ENCODE results near the gene SFSWAP.
"Not testable (repeated sequence)": the region's sequence is repeated elsewhere in the genome, so short reads cannot be mapped to it uniquely, and the experiment has no call there.

SFSWAP gene

GRCh38 chr12:131680392-131681256 is 30.3 kb upstream of the SFSWAP start:
- DNase-seq: not testable (repeated sequence)

GRCh38 chr12:131681257-131681620 is 29.7 kb upstream of the SFSWAP start:
- no peak for DNase-seq

- peak; percentile 34 to 40 for DNase-seq
These were observed 29.0 kb upstream of the SFSWAP start for GRCh38 chr12:131681746-131682509.

GRCh38 chr12:131682510-131682895 is 28.4 kb upstream of the SFSWAP start:
- no peak for DNase-seq

- DNase-seq: no peak
These were observed 27.4 kb upstream of the SFSWAP start for GRCh38 chr12:131683266-131684014.

- DNase-seq: no peak
These were observed 26.7 kb upstream of the SFSWAP start for GRCh38 chr12:131684015-131684725.

- DNase-seq: no peak
These were observed 23.4 kb upstream of the SFSWAP start for GRCh38 chr12:131687346-131688125.

- DNase-seq: no peak
These were observed 22.6 kb upstream of the SFSWAP start for GRCh38 chr12:131688131-131688844.

GRCh38 chr12:131688845-131689154 is 22.1 kb upstream of the SFSWAP start:
- DNase-seq: no peak

GRCh38 chr12:131690320-131690719 is 20.6 kb upstream of the SFSWAP start:
- DNase-seq: no peak

- DNase-seq: no peak
These were observed 18.5 kb upstream of the SFSWAP start for GRCh38 chr12:131692431-131692830.

- no peak for DNase-seq
These were observed 17.7 kb upstream of the SFSWAP start for GRCh38 chr12:131693149-131693548.

GRCh38 chr12:131694116-131694838 is 16.6 kb upstream of the SFSWAP start:
- DNase-seq: no peak

GRCh38 chr12:131695968-131696367 is 14.9 kb upstream of the SFSWAP start:
- no peak for DNase-seq

GRCh38 chr12:131698286-131698685 is 12.6 kb upstream of the SFSWAP start:
- no peak for DNase-seq

- no peak for DNase-seq
These were observed 11.5 kb upstream of the SFSWAP start for GRCh38 chr12:131699434-131699833.

GRCh38 chr12:131700271-131700670 is 10.6 kb upstream of the SFSWAP start:
- no peak for DNase-seq

- DNase-seq: no peak
These were observed 9.0 kb upstream of the SFSWAP start for GRCh38 chr12:131701705-131702572.

GRCh38 chr12:131702573-131702877 is 8.4 kb upstream of the SFSWAP start:
- DNase-seq: no peak

GRCh38 chr12:131703161-131703560 is 7.7 kb upstream of the SFSWAP start:
- DNase-seq: no peak
